Cardiac fibroblast (primary cell): Measurements from ENCODE around the gene TSPOAP1.

Experiments
- DNase-seq, 2 donors: peaks; one replicate each; pipeline versions ENCODE4 v3.0.0 to v3.0.0-alpha.2; 2010; ENCODE audit warnings: low read depth in 2 of 2
- H3K4me3 ChIP-seq, 2 donors: replicated peaks in 1 of 2; 1 replicate in 1 of 2; 2 replicates in 1 of 2; pipeline ENCODE4 v1.5.1; 2011; ENCODE audit warnings: low read depth in 2 of 2, low read length in 2 of 2, mild to moderate bottlenecking in 2 of 2, moderate library complexity in 1 of 2
- CTCF ChIP-seq: IDR thresholded peaks from one replicate; pipeline ENCODE4 v1.5.1; 2011; ENCODE audit warnings: low read depth, mild to moderate bottlenecking, low read length, inconsistent platforms

The TSPOAP1 gene

GRCh38 chr17:58363457-58364185 is 35.0 kb upstream of the TSPOAP1 start:
- no peak for TF ChIP-seq CTCF

GRCh38 chr17:58362368-58363014 is 33.9 kb upstream of the TSPOAP1 start:
- no peak overlapping the region for H3K4me3 ChIP-seq
- DNase-seq: no peak
- TF ChIP-seq CTCF: no peak

More at GRCh38 chr17:58363457-58364185, 35.0 kb upstream of the TSPOAP1 start:
- no peak overlapping the region for H3K4me3 ChIP-seq
- no peak for DNase-seq

- no peak for DNase-seq
- TF ChIP-seq CTCF: no peak
- H3K4me3 ChIP-seq: no peak overlapping the region
Measured at GRCh38 chr17:58360296-58361063, 31.9 kb upstream of the TSPOAP1 start.

- TF ChIP-seq CTCF: no peak
- no peak overlapping the region for H3K4me3 ChIP-seq
- DNase-seq: no peak
Measured at GRCh38 chr17:58358408-58359172, 30.0 kb upstream of the TSPOAP1 start.

- no peak for DNase-seq
- no peak overlapping the region for H3K4me3 ChIP-seq
- TF ChIP-seq CTCF: no peak
Measured at GRCh38 chr17:58357312-58358297, 29.0 kb upstream of the TSPOAP1 start.

- H3K4me3 ChIP-seq: no peak overlapping the region
- DNase-seq: no peak
- TF ChIP-seq CTCF: no peak
Measured at GRCh38 chr17:58356231-58356630, 27.6 kb upstream of the TSPOAP1 start.
